GM18858 (cell line): ENCODE results near the gene CCNJ.

Source experiments
- ATAC-seq: cut with Tn5 transposase; IDR thresholded peaks from one replicate; pipeline ENCODE4 v1.9.1; 2021; ENCODE audit not compliant: unreplicated experiment

Gene CCNJ

DNA sequence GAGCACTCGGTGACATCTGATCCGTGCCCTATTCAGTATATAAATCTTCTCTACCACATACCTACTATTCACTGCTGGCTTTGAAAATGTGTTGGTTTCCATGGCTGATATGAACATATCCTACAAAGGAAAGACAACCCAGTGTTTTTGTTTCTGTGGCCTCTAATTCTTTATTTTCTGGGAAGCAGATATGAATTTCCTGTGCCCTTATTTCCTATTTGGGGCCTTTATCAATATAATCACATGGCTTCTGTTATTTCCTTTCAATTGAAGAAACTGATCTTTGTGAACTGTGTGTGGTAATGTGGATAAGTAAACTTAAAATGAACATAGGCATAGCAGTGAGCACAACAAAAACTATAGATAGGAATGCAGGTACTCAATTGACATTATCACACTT, 10.6 kb downstream of the CCNJ start:
- no peak for ATAC-seq

DNA sequence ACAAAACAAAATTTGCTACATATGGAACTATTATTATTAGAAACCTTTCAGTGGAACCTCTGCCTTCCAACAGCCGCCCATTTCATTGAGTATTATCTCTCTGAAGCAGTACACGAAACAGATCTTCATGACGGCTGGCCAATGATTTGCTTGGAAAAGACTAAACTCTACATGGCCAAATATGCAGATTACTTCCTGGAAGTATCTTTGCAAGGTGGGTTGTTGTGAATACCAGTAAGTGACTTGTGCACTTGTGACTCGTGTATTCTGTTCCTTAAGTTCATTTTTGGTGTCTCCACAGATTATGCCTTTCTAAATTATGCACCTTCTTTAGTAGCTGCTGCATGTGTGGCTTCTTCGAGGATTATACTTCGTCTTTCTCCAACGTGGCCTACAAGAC, 13.4 kb downstream of the CCNJ start:
- no peak for ATAC-seq

DNA sequence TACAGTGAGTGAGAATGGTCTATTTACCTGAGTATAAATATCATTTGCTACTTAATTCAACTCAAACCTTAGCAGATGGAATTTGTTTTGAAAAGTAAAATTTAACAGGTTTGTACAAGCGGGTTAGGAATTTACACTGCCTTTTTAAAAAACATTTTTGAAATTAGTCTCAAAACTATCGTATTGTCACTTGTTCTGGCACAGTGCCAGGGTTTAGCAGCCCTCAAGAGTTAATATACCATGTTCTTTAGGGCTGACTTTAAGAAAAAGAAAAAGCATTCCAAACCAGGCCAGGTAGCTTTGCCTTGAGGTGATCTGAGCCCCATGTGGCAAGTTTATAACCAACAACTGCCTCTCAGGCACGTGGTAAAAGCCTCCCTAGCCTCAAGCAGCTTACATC, 17.8 kb downstream of the CCNJ start:
- ATAC-seq, result no peak

DNA sequence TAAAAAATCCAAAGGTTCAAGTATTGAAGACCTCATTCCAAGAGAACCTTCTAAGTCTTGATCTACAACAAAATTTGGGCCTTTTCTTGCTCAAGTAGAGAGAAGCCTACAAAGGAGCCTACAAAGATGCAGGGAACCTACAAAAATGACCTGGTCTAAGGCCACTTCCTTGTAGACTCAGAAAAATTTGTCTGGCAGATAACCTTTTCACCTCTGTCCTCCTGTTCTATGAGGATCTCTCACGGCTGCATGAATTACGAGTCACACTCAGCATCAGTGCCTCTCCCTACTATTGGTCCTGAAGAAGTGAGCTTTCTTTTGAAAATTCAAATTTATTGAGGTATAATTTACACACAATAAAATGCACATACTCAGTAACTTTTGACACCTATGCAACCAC, 29.3 kb downstream of the CCNJ start:
- no peak for ATAC-seq

DNA sequence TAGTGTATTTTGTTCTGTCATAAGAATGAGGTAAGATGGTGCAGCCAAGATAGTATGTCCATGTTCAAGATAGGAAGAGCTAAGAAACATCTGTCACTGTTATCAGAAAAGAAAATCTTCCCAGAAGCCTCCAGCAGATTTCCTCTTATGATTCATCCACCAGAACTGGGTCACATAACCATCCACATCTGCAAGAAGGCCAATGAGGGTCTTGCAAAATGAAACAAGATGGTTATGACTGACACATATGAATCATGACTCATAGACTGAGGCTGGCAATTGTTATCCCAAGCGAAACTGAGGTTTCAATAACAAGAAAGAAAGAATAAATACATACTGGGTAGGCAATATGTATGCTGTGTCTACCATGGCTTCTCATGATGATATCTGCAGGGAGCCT, 30.3 kb downstream of the CCNJ start:
- no peak for ATAC-seq

DNA sequence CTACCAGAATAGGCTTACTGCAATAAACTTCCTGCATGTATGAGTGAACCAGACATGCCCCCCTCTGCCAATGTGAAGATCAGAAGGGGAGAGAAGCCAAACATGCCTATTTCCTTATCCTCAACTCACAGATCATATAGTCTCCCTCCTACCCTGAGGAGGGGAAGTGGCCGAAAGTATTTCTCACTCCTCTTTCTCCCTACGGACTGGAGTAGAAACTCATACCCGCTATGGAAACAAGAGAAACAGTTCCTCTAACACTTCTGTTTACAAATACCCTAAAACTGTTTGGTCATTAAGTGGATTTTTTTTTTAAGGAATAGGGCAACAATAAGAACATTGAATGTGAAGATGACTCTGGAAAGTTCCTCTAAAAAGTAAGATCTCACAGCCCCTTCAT, 31.4 kb downstream of the CCNJ start:
- no peak for ATAC-seq

DNA sequence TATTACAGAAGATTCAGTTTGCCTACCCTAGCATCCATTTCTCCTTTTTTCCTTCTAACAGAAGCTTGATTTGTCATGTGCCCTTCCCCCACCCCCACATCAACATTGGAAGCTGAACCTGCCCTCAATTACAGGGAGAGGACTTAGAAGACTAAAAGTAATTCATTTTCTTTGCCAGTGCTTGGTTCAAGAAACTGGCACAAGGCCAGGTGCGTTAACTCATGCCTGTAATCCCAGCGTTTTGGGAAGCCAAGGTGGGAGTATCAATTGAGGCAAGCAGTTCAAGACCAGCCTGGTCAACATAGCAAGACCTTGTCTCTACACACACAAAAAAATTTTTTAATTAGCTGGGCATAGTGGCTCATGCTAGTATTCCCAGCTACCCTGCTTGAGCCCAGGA, 32.6 kb downstream of the CCNJ start:
- ATAC-seq, result no peak

DNA sequence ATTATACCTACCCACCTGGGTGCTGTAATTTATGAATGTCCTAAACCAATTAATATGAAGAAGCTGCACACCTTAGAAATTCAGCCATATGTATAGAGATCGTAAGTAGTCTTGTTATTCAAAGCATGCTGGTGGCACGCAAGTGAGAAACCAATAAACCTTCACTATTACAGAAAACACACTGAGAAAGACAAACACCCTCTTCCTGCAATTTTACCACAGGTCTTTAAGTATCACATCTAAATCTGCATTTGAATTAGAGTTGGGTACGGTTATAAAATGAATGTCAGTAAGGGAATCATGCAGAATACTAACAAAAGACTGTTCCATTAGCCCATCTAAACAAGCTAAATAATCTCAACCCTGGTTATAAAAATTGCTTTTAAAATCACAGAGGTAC, 33.8 kb downstream of the CCNJ start:
- no peak for ATAC-seq

DNA sequence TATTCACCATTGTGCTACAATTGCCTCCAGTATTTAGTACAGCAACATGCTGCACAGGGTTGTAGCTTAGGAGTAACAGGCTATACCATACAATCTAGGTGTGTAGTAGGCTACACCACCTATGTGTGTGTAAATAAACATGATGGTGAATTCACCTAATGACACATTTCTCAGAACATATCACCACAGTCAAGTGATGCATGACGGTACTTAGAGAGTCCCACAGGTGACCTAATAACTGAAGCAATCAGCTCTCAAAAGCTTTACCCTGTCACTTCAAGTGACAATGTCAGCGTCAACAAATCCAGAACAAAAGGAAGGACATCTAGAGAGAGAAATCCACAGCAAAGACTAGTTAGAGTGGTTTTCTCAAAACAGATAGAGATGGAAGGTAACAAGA, 38.8 kb downstream of the CCNJ start:
- ATAC-seq, result no peak

DNA sequence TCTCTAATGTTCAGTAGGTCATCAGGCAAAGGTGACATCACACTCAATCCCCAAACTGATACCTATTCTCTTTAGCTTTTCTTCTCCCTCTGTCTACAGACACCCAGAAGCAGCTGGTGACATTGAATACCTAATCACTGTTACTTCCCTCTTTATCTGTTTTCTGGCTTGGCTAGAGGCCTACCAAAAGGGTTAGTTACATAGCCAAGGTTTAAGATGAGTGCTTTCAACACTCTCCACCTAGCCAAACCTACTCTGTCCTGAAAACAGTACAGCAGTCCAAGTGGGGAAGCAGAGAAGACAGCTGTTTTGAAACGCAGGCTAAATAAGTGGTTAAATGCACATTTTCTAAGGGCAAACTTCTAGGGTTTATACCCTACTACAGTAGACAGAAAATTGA, 39.4 kb downstream of the CCNJ start:
- no peak for ATAC-seq

DNA sequence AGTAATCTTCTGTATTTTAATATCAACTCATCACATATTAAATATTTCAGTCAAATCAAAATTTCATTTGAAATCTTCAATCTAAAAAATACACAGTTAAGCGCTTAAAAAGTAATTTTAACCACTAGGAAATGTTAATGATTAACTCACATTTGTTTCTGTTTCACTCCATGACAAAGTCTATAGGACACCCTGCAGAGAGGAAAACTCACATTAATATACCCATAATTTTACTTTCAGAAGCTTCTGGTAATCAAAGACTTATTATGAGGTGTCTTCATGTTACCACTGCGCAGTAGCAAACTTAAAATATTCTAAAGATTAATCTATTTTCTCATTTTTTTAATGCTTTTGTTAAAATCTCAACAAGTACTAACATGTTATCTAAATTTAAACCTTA, 45.7 kb downstream of the CCNJ start:
- ATAC-seq, result no peak

DNA sequence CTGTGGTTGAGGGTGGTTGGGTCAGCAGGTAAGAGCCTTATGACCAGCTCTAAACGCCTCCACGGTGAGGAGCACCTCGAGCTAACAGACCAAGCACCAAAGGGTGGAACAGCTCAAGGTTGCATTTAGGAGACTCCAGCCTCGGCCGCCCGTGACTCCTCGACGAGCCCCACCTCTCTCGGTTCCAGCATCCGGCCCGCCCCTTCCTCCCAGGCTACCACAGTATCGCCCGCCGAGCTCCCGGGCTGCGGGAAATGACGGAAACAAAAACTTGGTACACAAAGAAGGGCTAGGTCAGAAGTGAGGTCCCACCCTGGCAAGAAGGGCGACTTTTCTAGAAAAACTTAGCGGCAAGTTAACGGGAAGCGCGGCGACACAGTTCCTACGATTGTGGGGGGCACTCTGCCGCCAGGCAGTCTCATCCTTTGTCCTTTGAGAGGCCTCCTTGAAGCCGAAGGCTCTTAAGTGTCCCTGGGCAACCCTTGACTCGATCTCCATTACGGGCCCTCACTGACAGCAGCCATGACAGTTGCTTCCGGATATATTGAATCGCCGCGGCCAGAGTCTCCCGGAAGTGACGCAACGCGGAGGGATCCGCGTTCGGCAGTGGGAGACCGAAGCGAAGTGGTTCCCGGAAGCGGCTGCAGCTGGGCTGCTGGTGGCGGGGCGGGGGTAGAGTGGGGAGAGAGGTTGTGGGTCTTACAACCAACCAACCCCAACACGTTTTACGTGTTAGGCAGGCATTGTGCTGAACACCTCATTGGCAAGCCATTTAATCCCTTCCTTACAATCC, 46.5 kb downstream of the CCNJ start:
- ATAC-seq, result peak; percentile 77

DNA sequence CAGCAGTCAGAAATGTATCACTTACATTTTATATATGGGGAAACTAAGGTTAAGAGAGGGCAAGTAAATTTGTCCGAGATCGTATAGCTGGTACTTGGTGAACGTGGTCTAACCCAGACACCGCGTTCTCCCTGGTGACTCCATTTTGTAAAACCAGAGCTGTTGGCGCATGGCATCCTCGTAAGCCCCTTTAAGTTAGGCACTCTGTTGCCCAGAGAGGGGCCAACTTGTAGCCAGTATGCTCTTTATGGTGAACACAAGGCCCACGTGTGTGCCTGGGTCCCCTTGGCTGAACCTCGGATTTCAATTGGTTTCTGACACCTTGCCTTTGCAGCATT, 47.0 kb downstream of the CCNJ start:
- no peak for ATAC-seq

DNA sequence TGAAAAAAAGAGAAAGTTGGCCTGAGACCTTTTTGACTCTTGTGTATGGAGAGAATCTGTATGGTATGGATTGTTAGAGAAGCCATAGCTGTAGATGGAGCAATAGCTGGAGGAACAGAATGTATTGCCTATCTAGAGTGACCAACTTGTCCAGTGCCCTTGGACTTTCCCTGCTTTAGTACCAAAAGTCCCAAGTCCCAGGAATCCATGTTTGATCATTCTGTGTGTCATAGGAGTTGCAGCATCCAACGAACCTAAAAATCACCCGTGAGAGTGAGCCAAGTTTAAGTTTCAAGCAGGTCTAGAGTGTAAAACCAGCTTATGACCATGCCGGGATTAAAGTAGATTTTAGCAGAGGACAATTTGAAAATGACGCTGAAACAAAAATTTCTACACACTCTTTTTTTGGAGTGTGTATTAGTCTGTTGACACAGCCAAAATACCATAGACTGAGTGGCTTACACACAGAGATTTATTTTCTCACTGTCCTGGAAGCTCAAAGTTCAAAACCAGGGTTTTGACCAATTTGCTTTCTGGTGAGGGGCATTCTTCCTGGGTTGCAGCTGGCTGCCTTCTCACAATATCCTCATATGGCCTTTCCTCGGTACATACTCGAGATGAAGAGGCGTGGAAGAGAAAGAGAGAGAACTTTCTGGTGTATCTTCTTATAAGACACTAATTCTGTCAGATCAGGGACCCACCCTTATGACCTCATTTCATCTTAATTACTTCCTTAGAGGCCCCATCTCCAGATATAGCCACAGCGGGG, 49.8 kb downstream of the CCNJ start:
- no peak for ATAC-seq

DNA sequence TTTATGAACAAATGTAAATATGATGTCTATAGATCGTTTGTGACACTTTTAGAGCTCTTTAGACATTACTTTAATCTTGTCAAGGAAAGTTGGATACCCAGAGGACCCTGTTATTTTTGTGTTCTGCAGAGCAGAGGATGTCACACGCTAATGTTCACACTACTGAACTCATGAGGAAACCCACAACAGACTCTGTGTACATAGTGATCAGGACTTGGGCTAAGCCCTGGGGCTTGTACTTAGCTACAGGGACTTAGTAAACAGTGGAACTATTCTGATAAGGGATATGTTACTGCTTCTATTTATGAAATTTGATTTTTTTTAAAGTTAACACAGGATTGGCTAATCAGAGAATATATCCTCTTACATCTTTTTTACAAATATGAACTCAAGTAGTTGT, 50.6 kb downstream of the CCNJ start:
- no peak for ATAC-seq

DNA sequence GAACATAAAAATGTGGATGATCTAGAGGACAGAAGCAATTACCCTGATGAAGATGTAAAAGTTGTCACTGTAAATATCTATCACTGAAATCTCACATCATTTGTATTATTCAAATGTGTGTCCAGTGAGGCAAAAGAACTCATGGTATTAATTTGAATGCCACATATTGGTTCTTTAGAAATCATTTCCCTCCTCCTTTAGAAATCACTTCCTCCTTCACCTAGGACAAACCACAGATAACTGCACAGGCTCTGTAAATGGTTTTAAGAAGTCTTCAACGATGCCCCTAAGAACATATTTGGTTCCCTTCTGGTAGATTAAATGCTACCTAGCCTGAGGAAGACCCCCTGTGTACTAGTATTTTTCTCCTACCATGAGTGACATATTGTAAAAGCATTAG, 53.6 kb downstream of the CCNJ start:
- ATAC-seq, result no peak

DNA sequence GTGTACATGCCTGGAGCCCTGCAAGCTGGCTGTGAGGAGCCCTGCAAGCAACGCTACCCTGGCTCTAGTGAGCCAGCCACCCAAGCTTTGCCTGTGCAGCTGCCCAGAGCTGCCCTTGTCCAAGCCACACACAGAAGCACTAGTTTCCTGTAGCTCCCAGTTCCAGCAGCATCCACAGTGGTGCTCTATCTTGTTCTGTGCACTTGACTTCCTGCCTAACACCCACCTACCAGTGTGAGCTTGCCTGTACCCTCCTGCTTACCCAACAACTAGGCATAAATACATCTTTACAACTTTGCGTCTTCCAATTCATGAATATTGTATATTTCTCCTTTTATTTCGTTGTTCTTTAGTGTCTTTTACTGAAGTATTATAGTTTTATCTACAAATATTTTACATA, 54.5 kb downstream of the CCNJ start:
- ATAC-seq, result no peak

DNA sequence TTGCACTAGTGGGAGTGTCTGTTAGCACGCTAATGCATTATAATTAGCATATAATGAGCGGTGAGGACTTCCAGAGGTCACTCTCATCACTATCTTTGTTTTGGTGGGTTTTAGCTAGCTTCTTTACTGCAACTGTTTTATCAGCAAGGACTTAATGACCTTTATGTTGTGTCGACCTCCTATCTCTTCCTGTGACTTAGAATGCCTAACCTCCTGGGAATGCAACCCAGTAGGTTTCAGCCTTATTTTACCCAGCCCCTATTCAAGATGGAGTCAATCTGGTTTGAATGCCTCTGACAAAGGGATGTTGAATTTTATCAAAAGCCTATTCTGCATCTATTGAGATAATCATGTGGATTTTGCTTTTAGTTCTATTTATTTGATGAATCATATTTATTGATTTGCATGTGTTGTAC, 64.2 kb downstream of the CCNJ start:
- no peak for ATAC-seq
